Glutamatergic neuron (in vitro differentiated cells): ENCODE measurements around the gene JPH3. TPM values are rescaled to one million over a fixed set of nuclear protein-coding genes. Genes with fewer than 3 reads are reported as not detected.

Source experiments
- DNase-seq: peaks from one replicate; pipeline ENCODE4 v3.0.0; 2022
- H3K27ac Mint-ChIP-seq: one replicate; pipeline ENCODE4 v1.8.0; 2020; ENCODE audit warnings: mild to moderate bottlenecking, mixed read lengths, inconsistent platforms; ENCODE audit not compliant: unreplicated experiment
- H3K27me3 Mint-ChIP-seq: one replicate; pipeline ENCODE4 v1.8.0; 2020; ENCODE audit warnings: mild to moderate bottlenecking, moderate library complexity, mixed read lengths, inconsistent platforms; ENCODE audit not compliant: unreplicated experiment
- H3K36me3 Mint-ChIP-seq: one replicate; pipeline ENCODE4 v1.8.0; 2020; ENCODE audit warnings: mild to moderate bottlenecking, mixed read lengths, inconsistent platforms; ENCODE audit not compliant: unreplicated experiment
- H3K4me1 Mint-ChIP-seq: one replicate; pipeline ENCODE4 v1.8.0; 2020; ENCODE audit warnings: mild to moderate bottlenecking, low read depth, mixed read lengths, inconsistent platforms; ENCODE audit not compliant: unreplicated experiment
- H3K4me3 Mint-ChIP-seq: one replicate; pipeline ENCODE4 v1.8.0; 2020; ENCODE audit warnings: mild to moderate bottlenecking, mixed read lengths, inconsistent platforms; ENCODE audit not compliant: unreplicated experiment
- H3K9me3 Mint-ChIP-seq: one replicate; pipeline ENCODE4 v1.8.0; 2020; ENCODE audit warnings: mild to moderate bottlenecking, moderate library complexity, mixed read lengths, inconsistent platforms; ENCODE audit not compliant: unreplicated experiment
- CTCF ChIP-seq: fragments of 200-600 bp; sonication (generic); IDR thresholded peaks from one replicate; pipeline ENCODE4 v1.5.0; 2021; ENCODE audit not compliant: partially characterized antibody, unreplicated experiment
- total RNA-seq: library from RNA; stranded (reverse); fragmentation: NEBNext Ultra II Directional; extraction: Animal tissue kit (Norgen Biotek cat#: 25700); gene quantifications from one replicate; pipeline ENCODE4 v1.2.1, GENCODE V29; 2021; ENCODE audit not compliant: unreplicated experiment

Gene JPH3
- total RNA-seq, 1 donor from 2014 or later: 10.5 TPM

- no peaks in the 10 kb centered on the region for H3K9me3 Mint-ChIP-seq
- H3K27me3 Mint-ChIP-seq: no peaks in the 10 kb centered on the region
- H3K4me1 Mint-ChIP-seq: peaks cover 3% of the 10 kb centered on the region
- no peak for DNase-seq
- no peak overlapping the region for H3K4me3 Mint-ChIP-seq
- H3K36me3 Mint-ChIP-seq: no peaks in the 10 kb centered on the region
- no peak for TF ChIP-seq CTCF
- no peak overlapping the region for H3K27ac Mint-ChIP-seq
Measured at GRCh38 chr16:87642491-87642890, 40.2 kb downstream of the JPH3 start.

- no peaks in the 10 kb centered on the region for H3K27me3 Mint-ChIP-seq
- TF ChIP-seq CTCF: no peak
- H3K9me3 Mint-ChIP-seq: no peaks in the 10 kb centered on the region
- peaks cover 4% of the 10 kb centered on the region for H3K4me1 Mint-ChIP-seq
- no peak overlapping the region for H3K4me3 Mint-ChIP-seq
- H3K36me3 Mint-ChIP-seq: no peaks in the 10 kb centered on the region
- H3K27ac Mint-ChIP-seq: no peak overlapping the region
- no peak for DNase-seq
Measured at GRCh38 chr16:87644186-87644585, 41.9 kb downstream of the JPH3 start.

- Mint-ChIP-seq H3K4me3 (no peak overlapping the region), H3K9me3 (no peaks in the 10 kb centered on the region), H3K36me3 (no peaks in the 10 kb centered on the region), H3K27me3 (no peaks in the 10 kb centered on the region), H3K4me1 (peaks cover 4% of the 10 kb centered on the region), H3K27ac (no peak overlapping the region)
- no peak for TF ChIP-seq CTCF
- no peak for DNase-seq
Measured at GRCh38 chr16:87644596-87644995, 42.3 kb downstream of the JPH3 start.

GRCh38 chr16:87645802-87646201 lies 43.5 kb downstream of the JPH3 start:
- Mint-ChIP-seq H3K27me3 (no peaks in the 10 kb centered on the region), H3K9me3 (no peaks in the 10 kb centered on the region), H3K27ac (no peak overlapping the region), H3K4me1 (peaks cover 4% of the 10 kb centered on the region), H3K4me3 (no peak overlapping the region), H3K36me3 (no peaks in the 10 kb centered on the region)
- no peak for TF ChIP-seq CTCF
- DNase-seq: no peak

- Mint-ChIP-seq H3K9me3 (no peaks in the 10 kb centered on the region), H3K27me3 (no peaks in the 10 kb centered on the region), H3K27ac (no peak overlapping the region), H3K36me3 (no peaks in the 10 kb centered on the region), H3K4me3 (no peak overlapping the region), H3K4me1 (peaks cover 1% of the 10 kb centered on the region)
- no peak for TF ChIP-seq CTCF
- no peak for DNase-seq
Measured at GRCh38 chr16:87647431-87648185, 45.3 kb downstream of the JPH3 start.
